Panc1 (cell line): ENCODE data around the gene ADAR.

ENCODE experiments used
- CTCF ChIP-seq: fragments of 450-650 bp; IDR thresholded peaks from 2 replicates; pipeline ENCODE4 v1.5.1; 2017; ENCODE audit warnings: mild to moderate bottlenecking
- POLR2AphosphoS5 ChIP-seq: IDR thresholded peaks from 2 replicates; pipeline ENCODE4 v1.6.1; 2012; ENCODE audit warnings: mild to moderate bottlenecking, low read depth, low read length, moderate library complexity
- TF ChIP-seq, protein P1 (sequence below), 2 experiments: IDR thresholded peaks; 2 replicates each; pipeline ENCODE4 v1.6.1; 2011 to 2012; ENCODE audit warnings: low read depth in 2 of 2, control low read depth in 1 of 2, low read length in 1 of 2, mild to moderate bottlenecking in 1 of 2, moderate library complexity in 1 of 2; ENCODE audit not compliant: insufficient read depth in 1 of 2

GRCh38 chr1:154581766-154582165 lies 26.2 kb downstream of the ADAR start:
- TF ChIP-seq CTCF = no peak
- TF ChIP-seq POLR2AphosphoS5 = no peak
- TF ChIP-seq, protein P1, sequence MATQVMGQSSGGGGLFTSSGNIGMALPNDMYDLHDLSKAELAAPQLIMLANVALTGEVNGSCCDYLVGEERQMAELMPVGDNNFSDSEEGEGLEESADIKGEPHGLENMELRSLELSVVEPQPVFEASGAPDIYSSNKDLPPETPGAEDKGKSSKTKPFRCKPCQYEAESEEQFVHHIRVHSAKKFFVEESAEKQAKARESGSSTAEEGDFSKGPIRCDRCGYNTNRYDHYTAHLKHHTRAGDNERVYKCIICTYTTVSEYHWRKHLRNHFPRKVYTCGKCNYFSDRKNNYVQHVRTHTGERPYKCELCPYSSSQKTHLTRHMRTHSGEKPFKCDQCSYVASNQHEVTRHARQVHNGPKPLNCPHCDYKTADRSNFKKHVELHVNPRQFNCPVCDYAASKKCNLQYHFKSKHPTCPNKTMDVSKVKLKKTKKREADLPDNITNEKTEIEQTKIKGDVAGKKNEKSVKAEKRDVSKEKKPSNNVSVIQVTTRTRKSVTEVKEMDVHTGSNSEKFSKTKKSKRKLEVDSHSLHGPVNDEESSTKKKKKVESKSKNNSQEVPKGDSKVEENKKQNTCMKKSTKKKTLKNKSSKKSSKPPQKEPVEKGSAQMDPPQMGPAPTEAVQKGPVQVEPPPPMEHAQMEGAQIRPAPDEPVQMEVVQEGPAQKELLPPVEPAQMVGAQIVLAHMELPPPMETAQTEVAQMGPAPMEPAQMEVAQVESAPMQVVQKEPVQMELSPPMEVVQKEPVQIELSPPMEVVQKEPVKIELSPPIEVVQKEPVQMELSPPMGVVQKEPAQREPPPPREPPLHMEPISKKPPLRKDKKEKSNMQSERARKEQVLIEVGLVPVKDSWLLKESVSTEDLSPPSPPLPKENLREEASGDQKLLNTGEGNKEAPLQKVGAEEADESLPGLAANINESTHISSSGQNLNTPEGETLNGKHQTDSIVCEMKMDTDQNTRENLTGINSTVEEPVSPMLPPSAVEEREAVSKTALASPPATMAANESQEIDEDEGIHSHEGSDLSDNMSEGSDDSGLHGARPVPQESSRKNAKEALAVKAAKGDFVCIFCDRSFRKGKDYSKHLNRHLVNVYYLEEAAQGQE (IDR thresholded peaks at IDR 0.05; ENCODE audit: insufficient read depth in 1 of 2, low read depth in 2 of 2, low read length in 1 of 2) = no peak
